NCI-H1930 (cell line): ENCODE results near the gene LSG1.
A peak's percentile ranks its signal among the peaks of the same experiment; 100 is the strongest.

ENCODE experiments used
- DNase-seq, 2 experiments: peaks; one replicate each; lab custom pipeline; 2025; lab: John Stamatoyannopoulos, UW

Gene LSG1

DNA sequence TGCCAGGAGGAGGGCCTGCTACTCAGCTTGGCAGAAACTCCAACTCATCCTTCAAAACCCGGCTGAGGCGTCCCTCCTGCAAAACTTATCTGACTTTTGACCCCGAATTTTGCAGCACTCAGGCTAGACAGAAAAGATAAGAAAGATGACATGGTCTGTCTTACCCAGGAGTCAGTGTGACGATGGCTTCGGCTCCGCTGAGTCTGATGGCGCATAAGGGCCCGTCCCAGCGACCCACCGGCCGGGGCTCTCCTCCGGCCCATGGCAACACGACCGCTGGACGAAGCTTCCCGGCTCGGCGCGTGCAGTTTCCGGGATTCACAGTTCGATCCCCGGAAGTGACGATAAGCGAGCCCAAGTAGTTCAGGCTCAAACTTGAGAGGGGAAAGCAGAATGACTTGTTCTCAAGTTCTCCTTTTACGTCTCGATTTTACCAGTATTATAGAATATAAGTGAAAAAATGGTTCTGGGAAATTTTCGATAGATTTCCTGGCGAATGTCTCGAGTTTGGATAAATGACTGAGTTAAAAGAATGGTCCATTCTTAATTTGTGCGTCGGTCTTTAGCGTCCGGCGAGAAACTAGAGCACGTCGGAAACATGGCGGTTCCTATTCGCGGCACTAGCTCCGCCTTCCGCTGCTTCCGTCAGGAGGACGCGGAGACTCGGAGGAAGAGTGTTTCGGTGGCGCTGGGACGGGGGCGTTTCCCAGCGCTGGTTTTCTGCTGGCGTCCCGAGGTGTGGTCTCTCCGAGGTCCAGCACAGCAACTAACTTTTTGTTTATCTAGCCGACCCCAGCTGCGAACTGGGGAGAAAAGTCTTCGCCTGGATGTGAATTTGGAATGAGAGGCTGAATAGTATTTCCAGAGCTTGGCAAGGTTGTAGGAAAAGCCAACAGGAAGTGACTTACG is at the start of gene LSG1:
LSG1 (minus strand) TSS at position 292 of the 909 bp plus-strand sequence; CDS start at position 263, 29 bp downstream.
- DNase-seq: peak; percentile 85 to 95

DNA sequence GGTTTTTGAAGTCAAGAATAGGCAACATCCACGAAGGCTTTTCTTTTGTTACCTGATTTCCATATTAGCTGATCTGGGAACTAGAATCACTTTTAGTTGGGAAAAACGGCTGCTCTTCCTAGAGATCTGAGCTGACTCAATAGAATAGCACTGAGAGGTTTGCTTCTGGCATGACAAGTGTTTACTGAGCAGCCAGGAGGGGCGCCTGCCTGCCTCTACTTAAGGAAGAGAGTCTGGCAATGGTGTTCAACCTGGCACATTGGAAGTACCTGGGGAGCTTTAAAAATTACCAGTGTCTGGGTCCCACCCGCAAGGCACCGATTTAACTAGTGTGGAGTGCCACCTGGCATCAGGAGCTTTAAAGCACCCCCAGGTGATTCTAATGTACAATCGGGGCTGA is 48.1 kb upstream of the LSG1 start:
- no peak for DNase-seq

DNA sequence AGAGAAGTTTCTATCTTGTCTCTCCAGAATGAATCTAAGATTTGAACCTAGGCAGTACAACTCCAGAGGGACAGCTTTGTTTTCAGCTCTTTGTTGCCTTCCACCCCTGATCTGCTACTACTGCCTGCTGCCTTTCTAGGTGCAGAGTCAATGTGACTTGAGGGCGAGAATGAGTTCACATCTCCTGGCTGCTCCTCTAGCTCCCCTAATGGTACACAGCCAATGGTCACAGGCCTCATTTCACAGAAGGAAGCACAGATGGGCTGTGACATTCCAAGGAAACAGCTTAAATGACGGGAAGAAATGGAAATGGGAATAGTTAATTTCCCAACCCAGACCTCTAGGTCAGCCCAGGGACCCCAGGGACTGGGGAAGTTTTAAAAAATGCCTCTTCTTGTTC is 46.1 kb upstream of the LSG1 start:
- no peak for DNase-seq

DNA sequence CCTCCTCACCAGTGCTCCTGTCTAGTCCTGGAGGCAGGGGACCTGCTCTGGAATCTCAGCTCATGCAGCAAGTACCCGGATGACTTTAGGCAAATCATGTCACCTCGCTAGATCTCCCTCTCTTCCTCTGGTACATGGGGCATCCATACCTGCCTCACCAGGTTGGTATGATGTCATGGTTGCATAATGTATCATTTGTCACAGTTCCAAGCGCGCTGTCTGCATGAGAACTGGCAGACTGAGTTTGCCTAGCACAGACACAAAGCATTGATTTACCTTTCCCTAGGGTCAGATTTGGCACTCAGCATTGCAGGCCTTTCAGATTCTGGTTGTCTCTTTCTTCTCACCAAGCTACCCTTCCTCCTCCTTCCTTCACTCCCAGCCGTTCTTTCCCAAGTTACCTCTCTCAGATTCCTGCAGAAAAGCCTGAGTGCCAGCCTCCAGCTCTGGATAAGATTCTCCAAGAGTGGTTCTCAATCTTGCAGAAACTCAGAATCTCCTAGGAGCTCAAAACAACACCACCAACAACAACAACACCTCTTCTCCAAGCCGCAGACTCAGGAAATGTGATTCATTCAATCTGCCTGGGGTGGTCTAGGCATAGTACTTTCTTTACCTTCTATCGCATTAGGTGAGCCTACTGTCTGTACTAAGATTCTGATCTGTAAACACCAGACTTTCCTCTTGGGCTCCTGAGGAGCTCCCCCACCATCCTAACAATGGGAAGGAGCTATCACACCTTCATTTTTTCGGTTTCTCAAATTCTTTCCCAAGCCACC is 43.2 kb upstream of the LSG1 start:
- DNase-seq: no peak

DNA sequence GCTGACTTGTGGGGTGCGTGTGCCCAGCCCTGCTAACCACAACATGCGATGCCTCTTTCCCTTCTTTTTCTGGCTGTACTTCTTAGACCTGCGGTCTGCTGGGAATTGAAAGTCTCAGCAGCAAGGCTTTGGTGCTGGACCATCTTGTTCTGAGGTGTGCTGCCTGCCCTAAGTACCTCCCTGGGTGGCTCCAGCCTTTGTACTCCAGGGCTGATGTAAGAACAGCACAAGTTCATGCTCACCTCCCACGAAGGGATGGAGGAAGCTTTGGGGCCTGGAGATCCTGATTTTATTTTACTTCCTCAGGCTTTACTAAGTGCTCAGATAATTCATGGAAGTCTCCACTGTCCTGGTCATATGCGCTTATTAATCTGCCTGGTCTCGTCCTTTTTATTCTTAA is 42.6 kb upstream of the LSG1 start:
- no peak for DNase-seq

DNA sequence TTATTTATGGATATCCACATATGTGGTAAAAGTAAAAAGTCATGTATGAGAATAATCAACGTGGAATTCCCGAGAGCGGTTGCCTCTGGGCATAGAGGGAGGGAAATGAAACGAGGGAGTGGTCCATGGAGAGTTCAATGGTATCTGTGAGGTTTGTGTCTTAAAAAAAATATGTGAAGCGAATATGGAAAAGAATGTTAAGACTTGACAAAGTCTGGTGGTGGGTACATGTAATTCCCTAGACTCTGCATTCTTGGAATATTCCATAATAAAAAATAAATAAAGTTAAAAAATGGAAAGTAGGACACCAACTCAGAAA is 42.1 kb upstream of the LSG1 start:
- no peak for DNase-seq

DNA sequence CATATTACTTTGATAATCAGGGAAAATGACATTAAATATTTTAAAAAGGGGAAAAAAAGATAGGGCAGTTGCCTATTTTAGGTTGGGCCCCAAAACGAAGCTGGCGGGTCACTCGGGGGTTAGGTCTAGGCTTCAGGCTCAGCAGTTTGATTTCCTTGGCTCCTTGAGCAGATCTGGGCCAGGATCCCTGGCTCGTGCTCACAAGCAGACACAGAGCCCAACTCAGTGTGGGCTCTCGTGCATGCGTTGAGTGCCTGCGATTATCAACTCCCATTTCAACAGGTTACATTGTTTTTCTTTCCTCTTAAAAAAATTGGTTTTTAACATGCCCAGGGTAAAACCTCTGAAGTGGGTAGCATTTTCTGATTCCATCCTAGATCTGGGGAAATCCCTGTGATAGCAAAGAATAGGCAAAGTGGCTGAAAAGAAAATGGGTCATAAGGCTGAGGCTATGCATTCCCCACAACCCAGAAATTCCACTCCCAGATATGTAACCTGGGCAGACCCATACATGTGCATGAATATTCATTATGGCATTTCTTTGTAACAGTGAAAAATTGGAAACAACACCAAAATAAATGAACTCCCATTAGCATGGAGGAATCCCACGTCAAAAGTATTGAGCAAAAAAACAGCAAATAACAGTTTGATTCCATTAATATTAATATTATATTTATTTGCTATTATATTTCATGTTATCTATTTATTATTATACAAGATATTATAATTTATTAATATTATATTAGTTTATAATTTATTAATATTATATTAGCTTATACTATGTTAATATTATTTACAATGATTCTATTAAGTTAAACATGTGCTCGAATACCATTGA is 41.5 kb upstream of the LSG1 start:
- no peak for DNase-seq

DNA sequence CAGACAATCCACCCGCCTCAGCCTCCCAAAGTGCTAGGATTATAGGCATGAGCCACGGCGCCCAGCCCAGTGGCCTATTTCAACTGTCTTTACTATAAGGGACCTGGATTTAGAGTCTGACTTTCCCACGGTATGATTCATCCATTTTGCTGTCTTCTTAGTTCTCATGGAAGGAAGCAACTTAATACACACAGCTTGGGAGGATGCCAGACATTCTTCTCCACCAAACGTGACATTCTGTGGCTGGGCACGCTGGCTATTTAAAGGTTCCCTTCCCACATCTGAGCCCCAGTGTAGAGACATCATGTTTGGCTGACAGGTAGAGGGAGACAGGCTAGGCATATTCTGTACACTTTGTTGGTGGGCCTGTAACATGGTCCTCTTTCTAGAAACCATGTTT is 39.9 kb upstream of the LSG1 start:
- DNase-seq: no peak

DNA sequence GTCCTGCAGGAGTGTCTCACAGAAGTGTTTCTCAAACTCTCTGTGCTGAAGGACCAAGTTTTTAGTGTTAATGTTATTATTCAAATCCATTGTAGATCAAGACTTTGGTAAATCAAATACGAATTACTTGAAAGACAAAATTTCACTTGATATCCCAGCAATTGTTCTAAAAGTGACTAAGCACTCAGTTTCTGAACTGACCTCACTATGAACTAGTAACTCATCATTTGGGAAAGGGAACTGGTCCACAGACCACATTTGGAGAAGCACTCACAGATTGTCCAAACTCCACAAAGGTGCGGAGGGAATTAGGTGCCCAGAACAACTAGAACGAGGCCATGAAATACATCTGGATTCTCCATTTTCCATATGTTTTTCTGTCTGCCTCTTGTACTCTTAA is 39.3 kb upstream of the LSG1 start:
- no peak for DNase-seq

DNA sequence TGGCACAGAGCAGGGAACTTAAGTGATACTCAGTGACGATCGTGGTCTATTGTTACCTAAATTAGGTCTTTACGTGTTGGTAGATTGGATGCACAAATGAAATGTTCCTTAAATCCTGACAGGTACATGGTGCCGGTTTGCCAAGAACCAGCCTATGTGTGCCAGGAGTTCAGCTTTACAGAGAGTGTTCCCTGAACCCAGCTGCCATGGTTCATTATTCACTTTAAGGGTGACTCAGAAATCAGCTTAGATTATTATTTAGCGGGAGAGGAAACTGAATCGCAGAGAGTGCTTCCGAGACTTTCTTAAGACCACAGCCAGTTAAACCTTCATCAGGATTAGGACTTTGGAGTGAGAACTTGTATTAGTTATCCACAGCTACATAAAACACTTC is 35.2 kb upstream of the LSG1 start:
- no peak for DNase-seq

DNA sequence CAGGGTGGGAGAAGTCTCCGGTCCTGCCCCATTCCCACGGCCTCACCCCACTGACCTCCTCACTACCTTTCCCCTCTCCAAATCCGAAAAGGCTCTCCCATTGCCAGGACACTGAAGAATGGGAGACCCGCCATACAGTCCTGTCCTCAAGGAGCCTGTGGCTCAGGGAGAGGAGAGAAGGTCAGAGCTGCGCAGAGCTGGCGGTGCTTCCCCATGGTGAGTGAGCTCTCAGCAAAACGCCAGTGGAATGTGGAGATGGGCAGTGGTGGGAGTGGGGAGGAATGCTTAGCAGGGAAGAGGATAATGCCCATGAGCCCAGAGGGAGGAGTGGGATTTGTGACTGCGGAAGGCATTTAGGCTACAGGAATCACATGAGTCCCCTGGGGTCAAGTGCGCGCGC is 33.8 kb upstream of the LSG1 start:
- no peak for DNase-seq

DNA sequence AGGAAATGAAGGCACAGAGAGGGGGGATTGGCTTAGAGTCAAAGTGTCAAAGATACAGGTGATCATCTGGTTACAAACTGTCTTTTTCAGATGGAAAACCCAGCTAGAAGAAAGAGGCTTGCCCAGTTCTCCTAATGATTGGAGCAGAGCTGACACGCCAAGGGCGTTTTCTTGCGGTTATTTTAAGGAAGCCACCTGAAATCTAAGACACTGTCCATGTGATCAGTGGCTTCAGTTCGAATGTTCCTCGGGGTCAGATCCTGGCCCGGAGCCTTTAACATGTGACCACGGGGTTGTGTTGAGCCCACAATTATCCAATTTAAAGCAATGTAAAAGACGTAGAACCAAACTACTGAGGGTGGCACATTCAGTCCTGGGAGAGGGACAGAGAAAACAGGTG is 33.2 kb upstream of the LSG1 start:
- no peak for DNase-seq

DNA sequence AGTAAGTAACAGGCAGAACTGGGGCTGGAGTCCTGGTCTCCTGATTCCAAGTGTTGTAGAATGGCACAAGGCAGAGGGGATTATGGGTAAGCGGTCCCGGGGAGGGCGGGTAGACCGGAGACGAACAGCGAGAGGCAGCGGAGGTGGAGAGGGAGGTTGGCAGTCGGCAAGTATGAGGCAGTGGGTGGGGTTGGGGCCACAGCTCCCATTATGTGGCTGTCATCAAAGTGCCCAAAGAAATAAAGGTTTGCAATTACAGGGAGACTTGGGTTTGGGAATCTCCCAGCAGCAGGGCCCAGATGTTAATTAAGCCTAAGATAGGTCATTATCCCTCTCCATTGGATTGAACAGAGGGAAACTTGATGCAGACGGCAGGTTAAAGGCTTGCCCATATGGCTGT is 30.6 kb upstream of the LSG1 start:
- DNase-seq: no peak

DNA sequence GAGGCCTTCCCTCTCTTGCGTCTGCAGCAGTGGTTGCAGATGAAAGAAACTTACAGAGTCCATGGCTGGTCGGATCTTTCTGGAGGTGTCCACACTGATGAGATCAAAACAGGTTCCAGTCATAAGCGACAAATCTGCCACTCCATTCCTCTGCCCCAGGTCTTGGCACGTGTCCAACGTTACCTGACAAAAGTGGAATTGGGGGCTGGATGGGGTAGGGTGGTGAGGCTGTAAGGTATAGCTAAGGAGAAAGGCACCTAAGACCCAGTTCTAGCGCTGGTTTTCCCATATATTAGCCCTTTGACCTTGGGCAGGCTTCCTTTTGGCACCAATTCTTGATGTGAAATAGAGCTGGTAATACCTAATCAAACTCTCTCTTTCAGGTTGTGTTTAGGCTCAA is 24.7 kb upstream of the LSG1 start:
- no peak for DNase-seq

DNA sequence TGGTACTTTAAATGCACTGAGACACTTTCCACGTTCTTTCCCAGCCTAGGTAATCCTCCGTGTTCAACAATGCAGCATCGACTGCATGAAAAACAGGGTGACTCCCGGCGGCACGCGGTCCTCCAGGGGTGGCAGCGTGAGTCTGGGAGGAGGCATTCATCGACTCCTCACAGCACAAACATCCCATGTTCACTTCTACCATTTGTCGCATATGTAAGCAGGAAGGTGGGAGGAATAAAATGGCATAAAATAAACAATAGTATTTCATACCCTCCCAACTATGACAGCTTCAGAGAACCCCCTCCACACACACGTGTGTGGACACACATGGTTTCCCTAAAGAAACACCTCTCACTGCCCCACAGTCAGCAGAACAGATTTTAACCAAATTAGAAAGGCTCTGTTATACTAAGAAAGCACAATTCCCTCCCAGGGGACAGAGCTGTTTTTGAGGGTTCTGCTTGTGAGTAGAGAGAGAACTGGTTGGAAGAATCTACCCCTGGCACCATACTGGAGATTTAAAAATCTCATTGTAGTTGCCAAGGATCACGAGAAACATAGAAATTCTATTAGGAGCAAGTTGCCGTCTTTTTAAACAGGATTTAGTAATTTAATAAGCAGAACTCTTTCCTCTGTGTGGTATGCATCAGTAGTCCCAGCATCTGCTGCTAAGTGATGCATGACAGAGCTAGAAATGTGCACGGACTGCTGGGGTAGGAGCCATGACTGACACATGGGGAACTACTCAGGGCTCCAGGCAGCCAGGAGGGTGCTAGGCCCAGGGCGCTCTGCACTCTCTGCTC is 19.7 kb upstream of the LSG1 start:
- no peak for DNase-seq

DNA sequence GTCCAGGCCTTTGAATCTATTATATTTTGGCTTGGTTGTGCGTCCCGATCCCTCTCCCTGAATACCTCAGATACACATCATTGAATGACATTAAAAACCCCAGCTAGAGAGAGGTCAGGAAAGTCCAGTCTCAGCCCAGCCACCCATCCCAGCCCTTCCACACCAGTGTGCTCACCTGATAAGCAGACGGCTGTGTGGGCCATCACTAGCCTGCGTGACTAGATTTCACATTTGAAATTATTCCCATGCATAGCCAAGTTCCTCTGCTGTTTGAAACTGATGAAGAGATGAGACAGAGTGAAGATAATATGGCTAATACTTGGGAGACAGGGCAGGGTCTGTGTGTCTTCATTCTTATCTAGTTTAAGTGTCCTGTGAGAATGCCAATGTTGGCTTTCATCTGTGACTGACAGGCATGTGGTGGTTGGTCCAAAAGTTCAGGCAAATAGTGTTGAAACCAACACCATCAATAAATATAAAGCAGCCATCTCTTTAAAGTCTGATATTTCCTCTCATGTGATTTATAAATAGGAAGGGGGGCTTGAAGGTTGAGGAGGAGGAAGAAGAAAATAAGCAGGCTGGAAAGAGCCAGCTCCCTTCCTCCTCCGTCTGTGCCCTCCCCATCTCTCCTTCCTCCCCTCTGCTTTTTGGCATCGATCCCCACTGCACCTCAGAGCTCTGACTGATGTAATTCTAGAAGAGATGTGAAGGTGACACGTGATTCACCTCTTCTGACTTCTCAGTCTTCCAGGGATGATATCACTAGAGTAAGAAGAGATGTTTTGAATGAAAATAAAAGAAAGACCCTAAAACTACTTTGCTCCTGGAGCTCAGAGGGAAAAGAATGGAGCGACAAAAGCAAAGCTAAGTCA is 18.7 kb upstream of the LSG1 start:
- DNase-seq: no peak

DNA sequence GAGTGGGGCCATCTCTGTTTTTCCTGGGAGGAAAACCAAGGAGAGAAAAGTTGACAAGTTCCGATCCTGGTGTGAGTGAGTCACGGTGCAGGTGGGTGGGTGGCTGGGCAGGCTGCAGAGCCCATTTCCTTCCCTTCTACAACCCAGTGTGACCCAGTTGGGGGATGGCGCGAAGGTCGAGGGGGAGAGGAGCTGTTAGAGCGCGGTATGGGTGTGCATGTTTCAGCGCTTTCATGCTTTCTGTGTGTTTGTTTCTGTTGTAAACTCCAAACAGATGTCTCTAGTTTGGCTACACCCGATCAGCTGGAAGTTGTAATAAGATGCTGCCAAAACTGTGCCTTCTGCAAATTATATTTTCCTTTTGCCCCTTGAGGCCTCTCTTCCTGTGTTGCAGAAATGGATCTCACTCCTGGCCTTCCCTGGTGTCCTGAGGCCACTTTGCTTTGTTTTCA is 17.5 kb upstream of the LSG1 start:
- no peak for DNase-seq

DNA sequence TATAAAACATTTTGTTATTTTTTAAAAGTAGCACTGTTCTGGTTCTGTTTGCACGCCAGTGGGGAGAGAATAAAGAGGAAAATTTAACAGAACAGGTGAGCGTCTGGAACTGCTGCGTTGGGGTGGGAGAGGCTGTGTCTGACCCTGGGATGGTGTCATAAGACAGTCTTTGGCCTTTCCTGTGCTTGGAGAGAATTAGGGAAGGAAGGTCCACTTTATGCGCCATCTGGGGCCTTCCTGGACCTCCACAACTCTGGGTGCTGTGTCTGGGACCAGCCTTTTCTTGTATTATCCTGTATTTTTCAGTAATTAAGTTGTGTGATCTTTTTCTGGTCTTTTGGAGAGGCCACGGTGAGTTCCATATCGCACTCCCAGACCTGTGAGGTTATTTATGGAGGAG is 17.0 kb upstream of the LSG1 start:
- DNase-seq: no peak

DNA sequence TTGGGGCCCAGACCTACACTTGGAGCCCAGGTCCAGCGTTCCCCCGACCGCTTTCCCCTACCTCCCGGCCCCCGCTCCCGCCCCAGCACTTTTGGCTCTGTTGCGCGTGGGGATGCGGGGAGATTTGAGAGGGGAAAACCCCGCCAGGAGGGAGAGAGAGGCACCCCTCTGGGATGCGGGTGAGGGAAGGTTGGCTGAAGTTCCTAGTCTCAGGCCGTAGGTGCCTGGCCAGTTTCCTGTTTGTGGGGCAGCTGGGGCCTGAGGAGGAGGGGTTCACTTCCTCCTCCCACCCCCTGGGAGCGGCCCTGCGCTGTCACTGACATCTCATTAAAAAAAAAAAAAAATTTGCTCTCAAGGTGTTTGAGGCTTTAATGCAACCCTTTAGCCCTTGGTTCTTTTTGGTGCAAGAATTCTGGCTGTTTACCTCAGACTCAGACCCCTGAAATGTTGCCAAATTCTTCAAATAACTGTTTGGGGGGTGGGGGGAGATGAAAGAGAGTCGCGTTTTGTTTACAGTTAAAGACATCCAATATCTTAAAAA is 16.3 kb upstream of the LSG1 start:
- DNase-seq: no peak

DNA sequence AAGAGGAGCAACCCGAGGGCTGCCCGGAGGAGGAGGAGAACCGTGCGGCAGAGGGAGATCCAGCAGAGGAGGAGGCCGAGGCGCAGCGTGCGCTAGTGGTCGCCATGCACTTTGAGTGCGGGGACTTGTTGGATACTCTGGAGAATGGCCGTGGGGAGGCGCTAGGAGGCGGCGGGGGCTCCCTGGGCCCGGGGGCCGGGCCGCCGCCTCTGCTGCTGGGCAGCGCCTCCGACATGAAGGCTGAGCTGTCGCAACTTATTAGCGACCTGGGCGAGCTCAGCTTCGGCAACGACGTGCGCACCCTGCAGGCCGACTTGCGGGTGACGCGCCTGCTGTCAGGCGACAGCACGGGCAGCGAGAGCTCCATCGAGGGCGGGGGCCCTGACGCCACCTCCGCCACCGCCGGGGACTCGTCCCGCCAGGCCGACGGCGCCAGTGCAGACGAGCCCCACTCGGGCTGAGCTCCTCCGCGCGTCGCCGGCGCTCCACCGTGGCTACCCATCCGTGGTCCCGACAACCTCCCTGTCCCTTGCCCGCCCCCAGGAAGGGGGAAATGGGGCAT is 15.7 kb upstream of the LSG1 start:
- no peak for DNase-seq
